PC-9 (cell line): ENCODE data around the gene TMEM214. TPM values are rescaled to one million over a fixed set of nuclear protein-coding genes. Genes with fewer than 3 reads are reported as not detected.

ENCODE experiments used
- BruUV-seq: library from RNA; stranded (reverse); fragments of 400-500 nt; replicated peaks from 2 replicates; lab custom pipeline; 2021; lab: Mats Ljungman, UMichigan
- CTCF ChIA-PET: fragments of 300-600 bp; sonication (Branson Sonifier 250); formaldehyde crosslinking; loops from one replicate; lab custom pipeline; 2022; ENCODE audit warnings: antibody characterized with exemption; lab: Charles Lee
- POLR2A ChIA-PET: fragments of 300-600 bp; sonication (Branson Sonifier 250); formaldehyde crosslinking; loops from one replicate; lab custom pipeline; 2022; ENCODE audit warnings: antibody characterized with exemption; ENCODE audit not compliant: unreplicated experiment; lab: Charles Lee
- DNase-seq, 2 experiments: peaks; one replicate each; pipeline versions ENCODE4 v3.0.0 to v3.0.0-alpha.2; 2015 to 2022; ENCODE audit warnings: mixed read lengths in 1 of 2
- H2AFZ ChIP-seq: fragments of 200-600 bp; sonication (generic); 2 replicates; pipeline ENCODE4 v1.8.1; 2017; ENCODE audit warnings: antibody characterized with exemption
- H3F3A ChIP-seq: fragments of 200-600 bp; sonication (generic); 2 replicates; pipeline ENCODE4 v1.8.1; 2017; ENCODE audit warnings: antibody characterized with exemption, mild to moderate bottlenecking, low read depth; ENCODE audit not compliant: insufficient read depth
- H3K27ac ChIP-seq: fragments of 200-600 bp; sonication (generic); 2 replicates; pipeline ENCODE4 v1.6.1; 2016; ENCODE audit warnings: mixed run types
- H3K27me3 ChIP-seq: fragments of 200-600 bp; sonication (generic); 2 replicates; pipeline ENCODE4 v1.6.1; 2016; ENCODE audit warnings: low read depth, mixed run types; ENCODE audit not compliant: insufficient read depth
- H3K36me3 ChIP-seq: fragments of 200-600 bp; sonication (generic); 2 replicates; pipeline ENCODE4 v1.6.1; 2016; ENCODE audit warnings: low read depth, mixed run types
- H3K4me1 ChIP-seq: fragments of 200-600 bp; sonication (generic); replicated peaks from 2 replicates; pipeline ENCODE4 v1.6.1; 2016; ENCODE audit warnings: mixed run types; ENCODE audit not compliant: insufficient read depth
- H3K4me2 ChIP-seq: fragments of 200-600 bp; sonication (generic); 2 replicates; pipeline ENCODE4 v1.6.1; 2017; ENCODE audit warnings: mixed run types
- H3K4me3 ChIP-seq: fragments of 200-600 bp; sonication (generic); 2 replicates; pipeline ENCODE4 v1.6.1; 2016; ENCODE audit warnings: mixed run types
- H3K79me2 ChIP-seq: fragments of 200-600 bp; sonication (generic); 2 replicates; pipeline ENCODE4 v1.6.1; 2017; ENCODE audit warnings: low read depth, mixed run types
- H3K9me2 ChIP-seq: fragments of 200-600 bp; sonication (generic); 2 replicates; pipeline ENCODE4 v1.8.1; 2017; ENCODE audit warnings: mild to moderate bottlenecking; ENCODE audit not compliant: insufficient read depth
- H3K9me3 ChIP-seq: fragments of 200-600 bp; sonication (generic); 2 replicates; pipeline ENCODE4 v1.8.1; 2016; ENCODE audit warnings: low read depth; ENCODE audit not compliant: insufficient read depth
- H4K20me1 ChIP-seq: fragments of 200-600 bp; sonication (generic); 2 replicates; pipeline ENCODE4 v1.8.1; 2017; ENCODE audit not compliant: insufficient read depth
- CTCF ChIP-seq: fragments of 200-600 bp; sonication (generic); conservative IDR thresholded peaks from 2 replicates; pipeline ENCODE4 v1.6.1; 2017; ENCODE audit warnings: mixed run types, antibody characterized with exemption, mild to moderate bottlenecking, moderate library complexity
- EZH2 ChIP-seq: fragments of 200-600 bp; sonication (generic); IDR thresholded peaks from 2 replicates; pipeline ENCODE4 v1.8.0; 2017; ENCODE audit warnings: antibody characterized with exemption, low read depth
- intact Hi-C: fragments of 100-400 bp; cut with micrococcal nuclease; formaldehyde crosslinking; loops from one replicate; pipeline ENCODE4 v1.10.0; 2022; ENCODE audit not compliant: unreplicated experiment
- total RNA-seq: library from RNA; stranded (reverse); gene quantifications from 2 replicates; pipeline ENCODE4 v1.2.3, GENCODE V29; 2021

Gene TMEM214
- total RNA-seq, 1 experiment from 2014 or later: 65.6 TPM

GRCh38 chr2:27014771-27015433 is 17.9 kb upstream of the TMEM214 start:
- Histone ChIP-seq H3K9me2 (no peaks in the 10 kb centered on the region), H3K36me3 (no peaks in the 10 kb centered on the region), H3K4me3 (no peak overlapping the region), H3K9me3 (no peaks in the 10 kb centered on the region), H3K4me2 (peak overlapping the region; percentile 39), H3K27ac (peak overlapping the region; percentile 85), H2AFZ (no peak overlapping the region), H3K4me1 (peaks cover 60% of the 10 kb centered on the region), H3K79me2 (peaks cover 6% of the 10 kb centered on the region; the same call in 1 of the 2 replicates), H3F3A (peaks cover 28% of the 10 kb centered on the region), H4K20me1 (no peaks in the 10 kb centered on the region), H3K27me3 (no peaks in the 10 kb centered on the region)
- no TSS peak for BruUV-seq
- TF ChIP-seq CTCF: no peak
- no peak for TF ChIP-seq EZH2
- CTCF ChIA-PET: no interaction called here
- no peak for DNase-seq
- POLR2A ChIA-PET: interaction anchor here (0.6 kb wide), 1 partner anchor 268 kb away, joined by 4 read pairs; the partner anchor contains the start of gene TRIM54
- intact Hi-C loops: loop anchor here (10.0 kb wide), 1 partner anchor 260 kb away; no protein-coding TSS in a partner anchor

GRCh38 chr2:27016801-27017325 is 15.9 kb upstream of the TMEM214 start:
- H4K20me1 ChIP-seq: no peaks in the 10 kb centered on the region
- no peaks in the 10 kb centered on the region for H3K27me3 ChIP-seq
- peaks cover 7% of the 10 kb centered on the region; the same call in 1 of the 2 replicates for H3K79me2 ChIP-seq
- no peaks in the 10 kb centered on the region for H3K36me3 ChIP-seq
- H2AFZ ChIP-seq: no peak overlapping the region
- BruUV-seq: no TSS peak
- POLR2A ChIA-PET: interaction anchor here (0.6 kb wide), 2 partner anchors 67 to 303 kb away, joined by 11 to 20 read pairs; no protein-coding TSS in a partner anchor
- TF ChIP-seq EZH2 (no peak), CTCF (peak; percentile 95)
- H3K4me2 ChIP-seq: 0 out of 2 replicates have a peak overlapping the region, but pooled peaks have one; percentile 11
- no peak overlapping the region for H3K4me3 ChIP-seq
- no peaks in the 10 kb centered on the region for H3K9me2 ChIP-seq
- no peaks in the 10 kb centered on the region for H3K9me3 ChIP-seq
- H3K4me1 ChIP-seq: peaks cover 61% of the 10 kb centered on the region
- DNase-seq: peak; percentile 53 to 56
- peak overlapping the region; percentile 85; the same call in 1 of the 2 replicates for H3K27ac ChIP-seq
- intact Hi-C loops: loop anchor here (1.0 to 10.0 kb wide), 3 partner anchors 56 to 262 kb away; no protein-coding TSS in a partner anchor
- CTCF ChIA-PET: interaction anchor here (0.5 to 2.3 kb wide), 17 partner anchors 18 to 699 kb away, joined by 3 to 43 read pairs (median 4); no protein-coding TSS in a partner anchor
- H3F3A ChIP-seq: peaks cover 32% of the 10 kb centered on the region

- no peaks in the 10 kb centered on the region for H3K9me2 ChIP-seq
- no peak overlapping the region for H3K4me2 ChIP-seq
- DNase-seq: no peak
- no TSS peak for BruUV-seq
- H3K4me1 ChIP-seq: peaks cover 61% of the 10 kb centered on the region
- no peaks in the 10 kb centered on the region for H3K27me3 ChIP-seq
- TF ChIP-seq EZH2 (no peak), CTCF (no peak)
- H3K9me3 ChIP-seq: no peaks in the 10 kb centered on the region
- intact Hi-C loops: loop anchor here (10.0 kb wide), 1 partner anchor 263 kb away; no protein-coding TSS in a partner anchor
- ChIA-PET POLR2A (no interaction called here), CTCF (no interaction called here)
- peaks cover 7% of the 10 kb centered on the region; the same call in 1 of the 2 replicates for H3K79me2 ChIP-seq
- no peak overlapping the region for H2AFZ ChIP-seq
- peaks cover 41% of the 10 kb centered on the region for H3F3A ChIP-seq
- H4K20me1 ChIP-seq: no peaks in the 10 kb centered on the region
- H3K27ac ChIP-seq: no peak overlapping the region
- H3K36me3 ChIP-seq: 0 out of 2 replicates have a peak, but pooled peaks cover 5% of the 10 kb centered on the region
- H3K4me3 ChIP-seq: no peak overlapping the region
Observed at GRCh38 chr2:27018142-27018541, 14.6 kb upstream of the TMEM214 start.
